ENCODE results near the gene DNAH2. TPM values are rescaled to one million over a fixed set of nuclear protein-coding genes. Genes with fewer than 3 reads are reported as not detected.

Gene DNAH2
- total and polyA plus RNA-seq, 2 experiments from 2014 or later: 0.38 TPM; not detected in 1

- DNase-seq (ENCODE audit: low spot score) (no peak), ATAC-seq (no peak)
- TF ChIP-seq JUNB (IDR thresholded peaks at IDR 0.05; ENCODE audit: unreplicated experiment) (no peak), NANOG (IDR thresholded peaks at IDR 0.05; ENCODE audit: borderline replicate concordance) (no peak), EZH2phosphoT487 (IDR thresholded peaks at IDR 0.05; ENCODE audit: unreplicated experiment) (no peak), ETS1 (IDR thresholded peaks at IDR 0.05) (no peak), ZNF331 (CRISPR knock-in tag; IDR thresholded peaks at IDR 0.05; ENCODE audit: low read depth) (no peak), CREB1 (CRISPR knock-in tag; IDR thresholded peaks at IDR 0.05; ENCODE audit: low read depth) (no peak), ZNF462 (CRISPR knock-in tag; IDR thresholded peaks at IDR 0.05) (no peak), CTCF (conservative IDR thresholded peaks at IDR 0.05; ENCODE audit: low read depth in 2 of 2) (no peak), EZH2 (IDR thresholded peaks at IDR 0.05; ENCODE audit: low read depth, unreplicated experiment) (no peak), ZNF114 (CRISPR knock-in tag; IDR thresholded peaks at IDR 0.05) (no peak), STAT1 (IDR thresholded peaks at IDR 0.05; ENCODE audit: unreplicated experiment) (no peak), POLR2AphosphoS5 (IDR thresholded peaks at IDR 0.05; ENCODE audit: low read depth) (no peak)
- TF ChIP-seq, protein P1, sequence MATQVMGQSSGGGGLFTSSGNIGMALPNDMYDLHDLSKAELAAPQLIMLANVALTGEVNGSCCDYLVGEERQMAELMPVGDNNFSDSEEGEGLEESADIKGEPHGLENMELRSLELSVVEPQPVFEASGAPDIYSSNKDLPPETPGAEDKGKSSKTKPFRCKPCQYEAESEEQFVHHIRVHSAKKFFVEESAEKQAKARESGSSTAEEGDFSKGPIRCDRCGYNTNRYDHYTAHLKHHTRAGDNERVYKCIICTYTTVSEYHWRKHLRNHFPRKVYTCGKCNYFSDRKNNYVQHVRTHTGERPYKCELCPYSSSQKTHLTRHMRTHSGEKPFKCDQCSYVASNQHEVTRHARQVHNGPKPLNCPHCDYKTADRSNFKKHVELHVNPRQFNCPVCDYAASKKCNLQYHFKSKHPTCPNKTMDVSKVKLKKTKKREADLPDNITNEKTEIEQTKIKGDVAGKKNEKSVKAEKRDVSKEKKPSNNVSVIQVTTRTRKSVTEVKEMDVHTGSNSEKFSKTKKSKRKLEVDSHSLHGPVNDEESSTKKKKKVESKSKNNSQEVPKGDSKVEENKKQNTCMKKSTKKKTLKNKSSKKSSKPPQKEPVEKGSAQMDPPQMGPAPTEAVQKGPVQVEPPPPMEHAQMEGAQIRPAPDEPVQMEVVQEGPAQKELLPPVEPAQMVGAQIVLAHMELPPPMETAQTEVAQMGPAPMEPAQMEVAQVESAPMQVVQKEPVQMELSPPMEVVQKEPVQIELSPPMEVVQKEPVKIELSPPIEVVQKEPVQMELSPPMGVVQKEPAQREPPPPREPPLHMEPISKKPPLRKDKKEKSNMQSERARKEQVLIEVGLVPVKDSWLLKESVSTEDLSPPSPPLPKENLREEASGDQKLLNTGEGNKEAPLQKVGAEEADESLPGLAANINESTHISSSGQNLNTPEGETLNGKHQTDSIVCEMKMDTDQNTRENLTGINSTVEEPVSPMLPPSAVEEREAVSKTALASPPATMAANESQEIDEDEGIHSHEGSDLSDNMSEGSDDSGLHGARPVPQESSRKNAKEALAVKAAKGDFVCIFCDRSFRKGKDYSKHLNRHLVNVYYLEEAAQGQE (IDR thresholded peaks at IDR 0.05; ENCODE audit: unreplicated experiment): no peak
- Mint-ChIP-seq H3K27me3 (ENCODE audit: insufficient read depth, low read depth, poor library complexity) (peaks cover 11% of the 10 kb centered on the region), H3K27ac (no peak overlapping the region), H3K36me3 (ENCODE audit: low read depth) (no peaks in the 10 kb centered on the region), H3K4me3 (no peak overlapping the region), H3K9me3 (peaks cover under 1% of the 10 kb centered on the region; the same call in 1 of the 3 replicates), H3K4me1 (peaks cover 6% of the 10 kb centered on the region)
- Histone ChIP-seq H3K36me3 (ENCODE audit: insufficient read depth) (no peaks in the 10 kb centered on the region), H3K9me2 (ENCODE audit: insufficient read depth) (no peaks in the 10 kb centered on the region), H3K4me2 (no peak overlapping the region), H3K4me1 (ENCODE audit: insufficient read depth) (no peaks in the 10 kb centered on the region), H3F3A (replicated peaks; ENCODE audit: low read depth) (no peaks in the 10 kb centered on the region), H2AFZ (0 out of 2 replicates have a peak overlapping the region, but pooled peaks have one; percentile 38), H3K4me3 (no peak overlapping the region), H3K79me2 (replicated peaks; ENCODE audit: insufficient read depth) (no peaks in the 10 kb centered on the region), H4K20me1 (replicated peaks; ENCODE audit: insufficient read depth) (no peaks in the 10 kb centered on the region), H3K27ac (ENCODE audit: low read depth) (no peak overlapping the region), H3K27me3 (ENCODE audit: insufficient read depth) (no peaks in the 10 kb centered on the region)
These were observed 39.4 kb downstream of the DNAH2 start for GRCh38 chr17:7756968-7757367.

Measured in GM23338 (cell line).